Right lobe of liver (tissue), 6 donors: Measurements from ENCODE around the gene CHN1. TPM values are rescaled to one million over a fixed set of nuclear protein-coding genes. Genes with fewer than 3 reads are reported as not detected.

Experiments used
- ATAC-seq, 4 donors: fragments of 200-7000 bp; cut with Tn5 transposase; one replicate each; pipeline ENCODE4 v1.9.1; 2020; ENCODE audit warnings: mild to moderate bottlenecking in 4 of 4, moderate library complexity in 4 of 4
- DNase-seq, 3 donors: peaks; one replicate each; pipeline ENCODE4 v3.0.0-alpha.2; 2020
- H3K27ac ChIP-seq, 3 donors: fragments of 200-600 bp; one replicate each; pipeline ENCODE4 v1.8.0; 2022
- H3K27me3 ChIP-seq, 2 donors: fragments of 200-600 bp; one replicate each; pipeline ENCODE4 v1.8.0; 2022
- H3K36me3 ChIP-seq, 4 donors: fragments of 200-600 bp; sonication (generic) in 1 of 4; one replicate each; pipeline versions ENCODE4 v1.5.1 to v1.8.0; 2017 to 2022; ENCODE audit warnings: control low read depth in 1 of 4
- H3K4me1 ChIP-seq, 4 donors: fragments of 200-600 bp; sonication (generic) in 1 of 4; one replicate each; pipeline versions ENCODE4 v1.5.1 to v1.8.0; 2017 to 2022; ENCODE audit warnings: control low read depth in 1 of 4
- H3K4me3 ChIP-seq, 3 donors: fragments of 200-600 bp; one replicate each; pipeline ENCODE4 v1.8.0; 2022
- H3K9me3 ChIP-seq, 4 donors: fragments of 200-600 bp; sonication (generic) in 1 of 4; one replicate each; pipeline versions ENCODE4 v1.5.1 to v1.8.0; 2017 to 2022; ENCODE audit warnings: control low read depth in 1 of 4
- CTCF ChIP-seq, 4 donors: fragments of 200-600 bp in 3 of 4; fragments of 450-650 bp in 1 of 4; IDR thresholded peaks; one replicate each; pipeline versions ENCODE4 v1.5.1 to v1.8.0; 2016 to 2022; ENCODE audit warnings: antibody characterized with exemption in 4 of 4, mild to moderate bottlenecking in 2 of 4
- POLR2A ChIP-seq: fragments of 450-650 bp; IDR thresholded peaks from one replicate; pipeline ENCODE4 v1.6.1; 2017; ENCODE audit warnings: antibody characterized with exemption, mild to moderate bottlenecking
- WGBS: methylation state at CpG from one replicate; pipeline ENCODE4 v1.1.6; 2018; ENCODE audit warnings: low coverage, low lambda C conversion rate; ENCODE audit not compliant: insufficient coverage; ENCODE audit errors: missing lambda C conversion rate; 5-methylcytosine and 5-hydroxymethylcytosine counted together
- intact Hi-C, 2 donors: fragments of 100-400 bp; cut with DNase I; formaldehyde crosslinking; loops; one replicate each; pipeline versions ENCODE4 v1.11.2 to v1.14.1; 2022
- total RNA-seq, 6 experiments: library from RNA; depleted of rRNA in 2 of 6; stranded (reverse); fragments of >200 nt in 2 of 6; fragmentation: NEBNext Ultra II Directional in 3 of 6; extraction: Animal tissue kit (Norgen Biotek cat#: 25700) in 3 of 6; gene quantifications; one replicate each; pipeline versions ENCODE4 v1.1.0 to v1.2.4, GENCODE V29; 2016 to 2023
- donor health status: DM: no; HTN: yes; CAD: no.
- donor health status: DM: no; HTN: no; CAD: no.
- donor health status: DM: no; HTN: no; CAD: no.
- donor health status: DM: no; HTN: yes; CAD: no.
- donor health status: DM: no; HTN: yes; CAD: no.

The CHN1 gene
- total RNA-seq, 6 experiments from 2014 or later: 1.0 to 2.8 (median 1.4) TPM

- H3K4me1 ChIP-seq: no peaks in the 10 kb centered on the region
- ATAC-seq: no peak
- H3K4me3 ChIP-seq: no peak overlapping the region
- TF ChIP-seq CTCF (IDR thresholded peaks at IDR 0.05) (no peak), POLR2A (no peak)
- H3K36me3 ChIP-seq: no peaks in the 10 kb centered on the region
- no peak overlapping the region for H3K27ac ChIP-seq
- no peaks in the 10 kb centered on the region for H3K27me3 ChIP-seq
- no peaks in the 10 kb centered on the region for H3K9me3 ChIP-seq
- WGBS: 94% methylated on average over 6 of the region's 6 CpGs
- intact Hi-C loops: no loop called here
- no peak for DNase-seq
Observed at GRCh38 chr2:174820361-174820760, 184.8 kb downstream of the CHN1 start.

GRCh38 chr2:174815526-174815925 is 189.7 kb downstream of the CHN1 start:
- Histone ChIP-seq H3K4me3 (no peak overlapping the region), H3K9me3 (no peaks in the 10 kb centered on the region), H3K4me1 (no peaks in the 10 kb centered on the region), H3K27ac (no peak overlapping the region), H3K36me3 (no peaks in the 10 kb centered on the region), H3K27me3 (no peaks in the 10 kb centered on the region)
- 20% methylated on average over 2 of the region's 2 CpGs for WGBS
- no peak for DNase-seq
- TF ChIP-seq CTCF (IDR thresholded peaks at IDR 0.05): no peak
- TF ChIP-seq POLR2A: no peak
- intact Hi-C loops: no loop called here
- ATAC-seq: no peak

- TF ChIP-seq CTCF (IDR thresholded peaks at IDR 0.05): no peak
- no peak for TF ChIP-seq POLR2A
- H3K27ac ChIP-seq: no peak overlapping the region
- 100% methylated on average over 7 of the region's 7 CpGs for WGBS
- H3K36me3 ChIP-seq: no peaks in the 10 kb centered on the region
- no peaks in the 10 kb centered on the region for H3K9me3 ChIP-seq
- no peak overlapping the region for H3K4me3 ChIP-seq
- no peaks in the 10 kb centered on the region for H3K4me1 ChIP-seq
- DNase-seq: no peak
- intact Hi-C loops: no loop called here
- H3K27me3 ChIP-seq: no peaks in the 10 kb centered on the region
- ATAC-seq: no peak
Observed at GRCh38 chr2:174812037-174812436, 193.1 kb downstream of the CHN1 start.

DNA sequence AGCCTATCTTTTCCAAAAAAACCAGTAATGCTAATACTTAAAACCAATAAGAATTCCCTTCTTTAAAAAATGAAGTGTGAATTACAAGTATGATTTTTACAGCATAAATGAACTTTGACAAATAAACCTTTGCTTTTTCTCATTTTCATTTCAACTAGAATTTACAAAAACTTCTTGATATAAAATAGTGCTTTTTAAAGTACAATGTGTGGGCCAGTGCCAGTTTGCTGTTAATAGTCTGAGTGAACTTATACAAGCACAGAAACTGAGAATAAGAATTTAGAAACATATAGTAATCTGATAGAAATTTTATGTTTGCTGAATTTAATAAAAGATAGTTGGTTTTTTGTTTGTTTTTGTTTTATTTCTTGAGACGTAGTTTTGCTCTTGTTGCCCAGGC is 197.2 kb downstream of the CHN1 start:
- ATAC-seq: no peak
- no peak overlapping the region for H3K27ac ChIP-seq

More for the DNA sequence above, 197.2 kb downstream of the CHN1 start:
- no peaks in the 10 kb centered on the region for H3K9me3 ChIP-seq
- no peak for DNase-seq
- whole genome bisulfite sequencing: 89% methylated on average over 1 of the region's 1 CpG
- TF ChIP-seq CTCF (IDR thresholded peaks at IDR 0.05) (no peak), POLR2A (no peak)
- intact Hi-C loops: no loop called here
- no peak overlapping the region for H3K4me3 ChIP-seq
- no peaks in the 10 kb centered on the region for H3K27me3 ChIP-seq
- H3K36me3 ChIP-seq: no peaks in the 10 kb centered on the region
- H3K4me1 ChIP-seq: no peaks in the 10 kb centered on the region
